K562 (cell line): ENCODE results near the gene ADORA1. TPM values are rescaled to one million over a fixed set of nuclear protein-coding genes. Genes with fewer than 3 reads are reported as not detected.

Experiments used
- CUX1 ChIP-seq: fragments of 200-800 bp; sonication (Bioruptor generic); IDR thresholded peaks from 2 replicates; pipeline ENCODE4 v1.6.1; 2016; ENCODE audit warnings: missing genetic modification characterization, missing compliant biosample characterization
- HIVEP1 ChIP-seq: fragments of 250-450 bp; sonication (Bioruptor Pico); IDR thresholded peaks from 2 replicates; pipeline ENCODE4 v1.4.0; 2020; ENCODE audit warnings: mild to moderate bottlenecking
- MAX ChIP-seq: sonication (generic); formaldehyde crosslinking; IDR thresholded peaks from 2 replicates; pipeline ENCODE4 v1.9.0; 2022; ENCODE audit warnings: mild to moderate bottlenecking, missing genetic modification reagents
- RAD21 ChIP-seq, 2 experiments: fragments of 250-450 bp in 1 of 2; fragments of 450-650 bp in 1 of 2; sonication (Bioruptor Pico) in 1 of 2; formaldehyde crosslinking in 1 of 2; IDR thresholded peaks in 1 of 2; conservative IDR thresholded peaks in 1 of 2; 2 replicates each; pipeline versions ENCODE4 v1.4.0 to v1.8.0; 2020 to 2022; ENCODE audit warnings: mild to moderate bottlenecking in 2 of 2, moderate library complexity in 1 of 2
- polyA plus RNA-seq, 8 experiments: library from polyadenylated mRNA; depleted of rRNA in 4 of 8; stranded (reverse) in 5 of 8; unstranded in 3 of 8; fragments of >200 nt; fragmentation: Nextera tagmentation in 2 of 8; fragmentation: Illumina TruSeq in 1 of 8; extraction: Ambion mirVana in 2 of 8; extraction: Trizol in 1 of 8; gene quantifications; 2 replicates each; pipeline versions ENCODE4 v1.2.1 to v1.2.3, GENCODE V29; 2011 to 2014; ENCODE audit warnings: inconsistent platforms in 1 of 8, missing spikeins in 1 of 8
- total RNA-seq, 7 experiments: library from RNA; depleted of rRNA in 6 of 7; stranded (reverse); fragments of >200 nt in 6 of 7; fragmentation: Illumina TruSeq in 2 of 7; extraction: Trizol in 2 of 7; gene quantifications; 2 replicates each; pipeline versions ENCODE4 v1.2.1 to v1.2.3, GENCODE V29; 2011 to 2021; ENCODE audit warnings: low replicate concordance in 1 of 7

Gene ADORA1
- total and polyA plus RNA-seq, 9 of the 15 experiments (the other 6 are each of a cell fraction or from before 2014, with no cell fraction given) = not detected

- no peak for TF ChIP-seq CUX1 (CRISPR knock-in tag)
- no peak for TF ChIP-seq HIVEP1 (CRISPR knock-in tag)
- peak; percentile 88 to 93 for TF ChIP-seq RAD21 (CRISPR knock-in tag; conservative IDR thresholded peaks at IDR 0.05 in 1 of 2, IDR thresholded peaks at IDR 0.05 in 1 of 2)
- TF ChIP-seq MAX (CRISPR knock-in tag) = 0 out of 2 replicates have a peak, but pooled peaks have one; percentile 46
Observed at GRCh38 chr1:203216274-203217138, 89.0 kb downstream of the ADORA1 start (continued).

Other genes starting within 250 kb of the ADORA1 start
Only the 7 nearest of the 12 such genes appear.
- 42.8 and 48.3 TPM in 2 replicates for gene CYB5R1, start 160.5 kb upstream of the ADORA1 start, total RNA-seq (2014; rRNA removed)
- gene CYB5R1, start 160.5 kb upstream of the ADORA1 start, total RNA-seq (2014; rRNA removed; fragmentation: Illumina TruSeq; extraction: Trizol) = 34.4 and 34.6 TPM in 2 replicates
- gene CYB5R1, start 160.5 kb upstream of the ADORA1 start, total RNA-seq (2015; rRNA removed; fragmentation: Illumina TruSeq; extraction: Trizol) = 32.2 and 32.3 TPM in 2 replicates
- 38.8 and 41.1 TPM in 2 replicates for gene CYB5R1, start 160.5 kb upstream of the ADORA1 start, total RNA-seq (2021)
- 29.0 and 35.8 TPM in 2 replicates for gene CYB5R1, start 160.5 kb upstream of the ADORA1 start, polyA plus RNA-seq (2011; rRNA removed)
- gene CYB5R1, start 160.5 kb upstream of the ADORA1 start, polyA plus RNA-seq (2014; fragmentation: Illumina TruSeq; extraction: Trizol) = 46.6 and 48.6 TPM in 2 replicates
- 10 to 100 TPM; 10.6 to 14.3 TPM for gene CYB5R1, start 160.5 kb upstream of the ADORA1 start, polyA plus RNA-seq (2014; fragmentation: Nextera tagmentation; extraction: Ambion mirVana)
- 30.6 and 47.9 TPM in 2 replicates for gene CYB5R1, start 160.5 kb upstream of the ADORA1 start, polyA plus RNA-seq (2014; rRNA removed)
- 119 and 136 TPM in 2 replicates for gene TMEM183A, start 120.4 kb upstream of the ADORA1 start, total RNA-seq (2014; rRNA removed)
- 127 and 136 TPM in 2 replicates for gene TMEM183A, start 120.4 kb upstream of the ADORA1 start, total RNA-seq (2014; rRNA removed; fragmentation: Illumina TruSeq; extraction: Trizol)
- 114 TPM in 2 replicates for gene TMEM183A, start 120.4 kb upstream of the ADORA1 start, total RNA-seq (2015; rRNA removed; fragmentation: Illumina TruSeq; extraction: Trizol)
- gene TMEM183A, start 120.4 kb upstream of the ADORA1 start, total RNA-seq (2021) = 124 and 143 TPM in 2 replicates
- gene TMEM183A, start 120.4 kb upstream of the ADORA1 start, polyA plus RNA-seq (2011; rRNA removed) = 166 and 180 TPM in 2 replicates
- gene TMEM183A, start 120.4 kb upstream of the ADORA1 start, polyA plus RNA-seq (2014; fragmentation: Illumina TruSeq; extraction: Trizol) = 144 and 190 TPM in 2 replicates
- 10 to 100 TPM; 23.4 to 31.8 TPM for gene TMEM183A, start 120.4 kb upstream of the ADORA1 start, polyA plus RNA-seq (2014; fragmentation: Nextera tagmentation; extraction: Ambion mirVana)
- 124 and 139 TPM in 2 replicates for gene TMEM183A, start 120.4 kb upstream of the ADORA1 start, polyA plus RNA-seq (2014; rRNA removed)
- gene PPFIA4, start 101.2 kb upstream of the ADORA1 start, total RNA-seq (2014; rRNA removed) = 0.94 and 1.00 TPM in 2 replicates
- 0.22 and 0.36 TPM in 2 replicates for gene PPFIA4, start 101.2 kb upstream of the ADORA1 start, total RNA-seq (2014; rRNA removed; fragmentation: Illumina TruSeq; extraction: Trizol)
- 0.43 and 0.60 TPM in 2 replicates for gene PPFIA4, start 101.2 kb upstream of the ADORA1 start, total RNA-seq (2015; rRNA removed; fragmentation: Illumina TruSeq; extraction: Trizol)
- gene PPFIA4, start 101.2 kb upstream of the ADORA1 start, total RNA-seq (2021) = 1.9 and 2.0 TPM in 2 replicates
- gene PPFIA4, start 101.2 kb upstream of the ADORA1 start, polyA plus RNA-seq (2011; rRNA removed) = 12.0 and 15.5 TPM in 2 replicates
- gene PPFIA4, start 101.2 kb upstream of the ADORA1 start, polyA plus RNA-seq (2014; fragmentation: Illumina TruSeq; extraction: Trizol) = 0.69 and 0.70 TPM in 2 replicates
- under 1 TPM; 0.07 to 0.08 TPM for gene PPFIA4, start 101.2 kb upstream of the ADORA1 start, polyA plus RNA-seq (2014; fragmentation: Nextera tagmentation; extraction: Ambion mirVana)
- 1.2 and 5.3 TPM in 2 replicates for gene PPFIA4, start 101.2 kb upstream of the ADORA1 start, polyA plus RNA-seq (2014; rRNA removed)
- not detected in 2 replicates for gene MYOG, start 41.7 kb upstream of the ADORA1 start, total RNA-seq (2014; rRNA removed)
- not detected in 2 replicates for gene MYOG, start 41.7 kb upstream of the ADORA1 start, total RNA-seq (2014; rRNA removed; fragmentation: Illumina TruSeq; extraction: Trizol)
- gene MYOG, start 41.7 kb upstream of the ADORA1 start, total RNA-seq (2015; rRNA removed; fragmentation: Illumina TruSeq; extraction: Trizol) = not detected in 2 replicates
- gene MYOG, start 41.7 kb upstream of the ADORA1 start, total RNA-seq (2021) = not detected in 2 replicates
- not detected in 2 replicates for gene MYOG, start 41.7 kb upstream of the ADORA1 start, polyA plus RNA-seq (2011; rRNA removed)
- not detected in 2 replicates for gene MYOG, start 41.7 kb upstream of the ADORA1 start, polyA plus RNA-seq (2014; fragmentation: Illumina TruSeq; extraction: Trizol)
- not detected for gene MYOG, start 41.7 kb upstream of the ADORA1 start, polyA plus RNA-seq (2014; fragmentation: Nextera tagmentation; extraction: Ambion mirVana)
- gene MYOG, start 41.7 kb upstream of the ADORA1 start, polyA plus RNA-seq (2014; rRNA removed) = not detected in 2 replicates
- not detected in 2 replicates for gene MYBPH, start 48.1 kb downstream of the ADORA1 start, total RNA-seq (2014; rRNA removed)
- gene MYBPH, start 48.1 kb downstream of the ADORA1 start, total RNA-seq (2014; rRNA removed; fragmentation: Illumina TruSeq; extraction: Trizol) = not detected in 2 replicates
- not detected in 2 replicates for gene MYBPH, start 48.1 kb downstream of the ADORA1 start, total RNA-seq (2015; rRNA removed; fragmentation: Illumina TruSeq; extraction: Trizol)
- not detected in 2 replicates for gene MYBPH, start 48.1 kb downstream of the ADORA1 start, total RNA-seq (2021)
- gene MYBPH, start 48.1 kb downstream of the ADORA1 start, polyA plus RNA-seq (2011; rRNA removed) = not detected in 2 replicates
- gene MYBPH, start 48.1 kb downstream of the ADORA1 start, polyA plus RNA-seq (2014; fragmentation: Illumina TruSeq; extraction: Trizol) = not detected in 2 replicates
- gene MYBPH, start 48.1 kb downstream of the ADORA1 start, polyA plus RNA-seq (2014; fragmentation: Nextera tagmentation; extraction: Ambion mirVana) = not detected
- gene MYBPH, start 48.1 kb downstream of the ADORA1 start, polyA plus RNA-seq (2014; rRNA removed) = 0.13 TPM in 1 of 2 replicates, not detected in the other
- gene CHI3L1, start 59.0 kb downstream of the ADORA1 start, total RNA-seq (2014; rRNA removed) = not detected in 2 replicates
- gene CHI3L1, start 59.0 kb downstream of the ADORA1 start, total RNA-seq (2014; rRNA removed; fragmentation: Illumina TruSeq; extraction: Trizol) = not detected in 2 replicates
- not detected in 2 replicates for gene CHI3L1, start 59.0 kb downstream of the ADORA1 start, total RNA-seq (2015; rRNA removed; fragmentation: Illumina TruSeq; extraction: Trizol)
- not detected in 2 replicates for gene CHI3L1, start 59.0 kb downstream of the ADORA1 start, total RNA-seq (2021)
- not detected in 2 replicates for gene CHI3L1, start 59.0 kb downstream of the ADORA1 start, polyA plus RNA-seq (2011; rRNA removed)
- not detected in 2 replicates for gene CHI3L1, start 59.0 kb downstream of the ADORA1 start, polyA plus RNA-seq (2014; fragmentation: Illumina TruSeq; extraction: Trizol)
- not detected for gene CHI3L1, start 59.0 kb downstream of the ADORA1 start, polyA plus RNA-seq (2014; fragmentation: Nextera tagmentation; extraction: Ambion mirVana)
- not detected in 2 replicates for gene CHI3L1, start 59.0 kb downstream of the ADORA1 start, polyA plus RNA-seq (2014; rRNA removed)
- gene CHIT1, start 101.9 kb downstream of the ADORA1 start, total RNA-seq (2014; rRNA removed) = not detected in 2 replicates
- gene CHIT1, start 101.9 kb downstream of the ADORA1 start, total RNA-seq (2014; rRNA removed; fragmentation: Illumina TruSeq; extraction: Trizol) = not detected in 2 replicates
- not detected in 2 replicates for gene CHIT1, start 101.9 kb downstream of the ADORA1 start, total RNA-seq (2015; rRNA removed; fragmentation: Illumina TruSeq; extraction: Trizol)
- not detected in 2 replicates for gene CHIT1, start 101.9 kb downstream of the ADORA1 start, total RNA-seq (2021)
- gene CHIT1, start 101.9 kb downstream of the ADORA1 start, polyA plus RNA-seq (2011; rRNA removed) = not detected in 2 replicates
- not detected in 2 replicates for gene CHIT1, start 101.9 kb downstream of the ADORA1 start, polyA plus RNA-seq (2014; fragmentation: Illumina TruSeq; extraction: Trizol)
- not detected for gene CHIT1, start 101.9 kb downstream of the ADORA1 start, polyA plus RNA-seq (2014; fragmentation: Nextera tagmentation; extraction: Ambion mirVana)
- gene CHIT1, start 101.9 kb downstream of the ADORA1 start, polyA plus RNA-seq (2014; rRNA removed) = not detected in 2 replicates